ENCODE measurements around the gene NKD1.

The NKD1 gene

GRCh38 chr16:50634947-50635346 lies 86.8 kb downstream of the NKD1 start:
- Histone ChIP-seq H3K27ac (ENCODE audit: low read length) (no peak overlapping the region), H3K4me3 (ENCODE audit: low read length) (no peak overlapping the region), H3K9ac (ENCODE audit: low read depth, low read length) (no peak overlapping the region), H3K9me3 (ENCODE audit: insufficient read depth, low read depth, low read length) (no peaks in the 10 kb centered on the region), H3K36me3 (ENCODE audit: insufficient read depth, low read depth, low read length) (no peaks in the 10 kb centered on the region), H3K4me1 (ENCODE audit: insufficient read depth, low read length) (no peaks in the 10 kb centered on the region), H3K27me3 (ENCODE audit: insufficient read depth, low read length) (no peaks in the 10 kb centered on the region)

GRCh38 chr16:50635505-50636392 lies 87.6 kb downstream of the NKD1 start:
- H3K27ac ChIP-seq (ENCODE audit: low read length) = no peak overlapping the region
- no peak overlapping the region for H3K4me3 ChIP-seq (ENCODE audit: low read length)
- no peaks in the 10 kb centered on the region for H3K27me3 ChIP-seq (ENCODE audit: insufficient read depth, low read length)
- no peaks in the 10 kb centered on the region for H3K9me3 ChIP-seq (ENCODE audit: insufficient read depth, low read depth, low read length)
- H3K9ac ChIP-seq (ENCODE audit: low read depth, low read length) = no peak overlapping the region
- H3K36me3 ChIP-seq (ENCODE audit: insufficient read depth, low read depth, low read length) = no peaks in the 10 kb centered on the region
- H3K4me1 ChIP-seq (ENCODE audit: insufficient read depth, low read length) = no peaks in the 10 kb centered on the region

GRCh38 chr16:50636753-50637374 lies 88.7 kb downstream of the NKD1 start:
- Histone ChIP-seq H3K9me3 (ENCODE audit: insufficient read depth, low read depth, low read length) (no peaks in the 10 kb centered on the region), H3K27ac (ENCODE audit: low read length) (no peak overlapping the region), H3K4me3 (ENCODE audit: low read length) (no peak overlapping the region), H3K4me1 (ENCODE audit: insufficient read depth, low read length) (no peaks in the 10 kb centered on the region), H3K9ac (ENCODE audit: low read depth, low read length) (no peak overlapping the region), H3K27me3 (ENCODE audit: insufficient read depth, low read length) (no peaks in the 10 kb centered on the region), H3K36me3 (ENCODE audit: insufficient read depth, low read depth, low read length) (no peaks in the 10 kb centered on the region)

DNA sequence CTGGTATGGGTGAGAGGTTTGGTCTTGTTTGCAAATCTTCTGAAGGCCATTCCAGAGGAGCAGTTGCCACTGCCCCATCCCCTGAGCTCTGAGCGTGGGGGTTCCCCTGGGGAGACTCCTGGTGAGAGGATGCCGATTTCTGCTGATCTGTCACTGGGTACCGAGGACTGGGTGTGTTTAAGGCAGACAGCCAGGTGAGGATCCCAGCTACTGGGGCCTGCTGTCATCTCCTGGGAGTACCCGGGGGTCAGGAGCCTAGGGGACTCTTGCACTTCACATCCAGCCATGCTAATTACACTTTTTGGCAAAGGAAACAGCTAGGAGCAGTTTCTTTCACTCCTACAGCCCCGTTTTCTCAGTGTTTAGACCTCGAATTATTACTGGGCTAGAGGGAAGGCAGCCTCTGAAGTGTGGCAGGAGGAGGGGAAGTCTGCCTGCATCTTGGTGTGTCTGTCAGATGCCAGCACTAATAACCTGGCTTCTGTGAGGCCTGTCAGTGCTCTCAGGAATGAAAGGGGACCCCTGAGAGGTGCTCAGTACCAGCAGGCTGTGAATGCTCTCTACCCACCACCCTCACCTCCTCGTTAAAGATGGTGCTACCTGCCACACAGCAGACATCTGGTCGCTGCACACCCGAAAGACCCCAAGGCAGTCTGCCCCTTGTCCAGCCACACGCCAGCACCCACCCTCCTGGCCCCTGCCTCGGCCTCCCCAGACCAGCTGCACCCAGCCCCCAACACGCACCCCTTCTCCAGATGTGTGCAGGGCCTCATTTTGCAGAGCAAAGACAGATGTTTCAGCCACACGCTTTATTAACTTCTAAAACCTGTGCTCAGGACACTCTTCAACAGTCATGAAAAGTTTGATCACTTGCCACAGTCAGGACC lies 89.8 kb downstream of the NKD1 start:
- H3K9ac ChIP-seq (ENCODE audit: low read depth, low read length) = no peak overlapping the region
- H3K27ac ChIP-seq (ENCODE audit: low read length) = no peak overlapping the region
- H3K4me3 ChIP-seq (ENCODE audit: low read length) = no peak overlapping the region
- H3K36me3 ChIP-seq (ENCODE audit: insufficient read depth, low read depth, low read length) = no peaks in the 10 kb centered on the region
- no peaks in the 10 kb centered on the region for H3K27me3 ChIP-seq (ENCODE audit: insufficient read depth, low read length)
- H3K4me1 ChIP-seq (ENCODE audit: insufficient read depth, low read length) = no peaks in the 10 kb centered on the region
- H3K9me3 ChIP-seq (ENCODE audit: insufficient read depth, low read depth, low read length) = no peaks in the 10 kb centered on the region

GRCh38 chr16:50638816-50639670 lies 90.8 kb downstream of the NKD1 start:
- Histone ChIP-seq H3K27ac (ENCODE audit: low read length) (no peak overlapping the region), H3K27me3 (ENCODE audit: insufficient read depth, low read length) (no peaks in the 10 kb centered on the region), H3K9me3 (ENCODE audit: insufficient read depth, low read depth, low read length) (no peaks in the 10 kb centered on the region), H3K9ac (ENCODE audit: low read depth, low read length) (no peak overlapping the region), H3K36me3 (ENCODE audit: insufficient read depth, low read depth, low read length) (no peaks in the 10 kb centered on the region), H3K4me3 (ENCODE audit: low read length) (no peak overlapping the region), H3K4me1 (ENCODE audit: insufficient read depth, low read length) (no peaks in the 10 kb centered on the region)

DNA sequence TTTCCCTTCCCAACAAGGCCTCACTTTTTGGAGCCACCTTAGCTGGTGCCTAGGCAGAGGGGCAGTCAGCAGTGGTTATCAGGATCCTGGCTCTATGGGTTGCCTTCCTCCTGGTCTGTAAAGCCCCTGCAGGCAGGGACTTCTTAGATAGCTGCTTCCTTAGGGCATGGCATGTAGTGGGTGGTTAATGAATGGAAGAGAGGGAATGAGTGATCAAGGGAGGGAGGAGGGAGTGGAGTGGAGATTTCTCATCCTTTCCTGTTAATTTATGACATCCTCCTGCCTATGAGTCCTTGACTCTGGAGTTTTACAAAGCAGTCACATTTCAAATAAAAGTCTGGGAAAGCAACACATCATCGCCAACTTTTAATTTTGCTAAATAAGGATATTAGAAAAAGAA lies 92.2 kb downstream of the NKD1 start:
- peaks cover 3% of the 10 kb centered on the region; the same call in 1 of the 2 replicates for H3K4me1 ChIP-seq (ENCODE audit: insufficient read depth, low read length)
- no peaks in the 10 kb centered on the region for H3K9me3 ChIP-seq (ENCODE audit: insufficient read depth, low read depth, low read length)
- no peak overlapping the region for H3K9ac ChIP-seq (ENCODE audit: low read depth, low read length)
- H3K27ac ChIP-seq (ENCODE audit: low read length) = no peak overlapping the region
- H3K36me3 ChIP-seq (ENCODE audit: insufficient read depth, low read depth, low read length) = no peaks in the 10 kb centered on the region
- no peaks in the 10 kb centered on the region for H3K27me3 ChIP-seq (ENCODE audit: insufficient read depth, low read length)
- no peak overlapping the region for H3K4me3 ChIP-seq (ENCODE audit: low read length)

DNA sequence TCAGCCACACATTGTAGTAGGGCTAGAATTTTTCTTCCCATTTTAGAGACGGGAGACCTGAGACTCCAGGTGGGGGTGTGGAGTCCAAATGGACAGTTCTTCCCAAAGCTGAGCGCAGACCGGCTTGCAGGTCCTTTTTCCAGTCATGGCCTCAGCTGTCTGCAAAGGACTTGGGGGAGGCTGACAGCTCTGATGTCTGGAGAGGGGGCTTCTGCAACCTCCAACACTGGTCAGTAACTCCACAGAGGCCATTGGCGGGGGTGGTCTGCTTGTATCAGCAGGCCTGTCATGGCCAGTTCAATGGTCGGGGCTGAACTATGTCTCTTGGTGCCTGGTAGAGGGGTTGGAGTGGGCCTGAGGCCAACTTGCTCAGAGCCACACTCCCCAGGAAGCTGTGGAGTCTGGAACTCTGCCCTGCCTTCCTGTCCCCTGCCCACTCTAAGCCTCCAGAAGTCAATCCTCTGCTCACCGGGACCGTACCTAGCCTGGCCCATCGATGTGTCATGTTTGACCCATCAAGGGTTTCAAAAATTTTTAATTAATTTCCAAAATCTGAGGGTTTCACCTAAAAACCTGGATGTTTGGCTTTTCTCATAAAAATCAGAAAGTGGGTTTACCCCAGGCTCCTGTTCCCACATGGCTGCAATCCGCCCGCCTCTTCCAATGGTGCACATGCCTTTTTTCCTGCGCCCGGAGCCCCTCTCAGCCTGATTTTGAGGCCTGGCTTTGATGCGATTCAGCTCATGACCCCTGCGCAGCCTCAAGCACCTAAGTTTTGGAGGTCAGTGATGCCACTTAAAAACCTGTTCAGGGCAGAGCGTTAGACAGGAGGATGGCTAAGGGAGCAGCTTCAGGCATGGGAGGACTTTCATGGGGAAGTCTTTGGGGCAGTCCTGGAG lies 93.0 kb downstream of the NKD1 start:
- Histone ChIP-seq H3K27ac (ENCODE audit: low read length) (no peak overlapping the region), H3K27me3 (ENCODE audit: insufficient read depth, low read length) (no peaks in the 10 kb centered on the region), H3K4me3 (ENCODE audit: low read length) (no peak overlapping the region), H3K4me1 (ENCODE audit: insufficient read depth, low read length) (peaks cover 7% of the 10 kb centered on the region; the same call in 1 of the 2 replicates), H3K9me3 (ENCODE audit: insufficient read depth, low read depth, low read length) (no peaks in the 10 kb centered on the region), H3K9ac (ENCODE audit: low read depth, low read length) (no peak overlapping the region), H3K36me3 (ENCODE audit: insufficient read depth, low read depth, low read length) (no peaks in the 10 kb centered on the region)

DNA sequence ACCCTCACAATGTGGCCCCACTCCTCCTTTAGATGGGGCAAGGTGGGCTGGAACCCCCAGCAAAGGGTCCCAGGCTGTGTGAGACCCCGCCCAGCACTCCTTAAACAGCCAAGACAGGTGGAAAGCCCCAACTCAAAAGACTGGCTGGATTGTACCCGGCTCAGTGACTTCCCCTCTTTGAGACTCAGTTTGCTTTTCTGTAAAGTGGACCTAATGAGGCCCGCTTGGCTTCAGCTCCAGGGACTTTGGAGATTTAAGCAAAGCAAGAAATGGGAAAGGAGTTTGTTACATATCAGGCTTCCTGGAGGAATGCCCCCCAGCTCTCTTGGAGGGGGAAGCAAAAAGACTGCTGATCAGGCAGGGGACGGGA lies 93.6 kb downstream of the NKD1 start:
- H3K27me3 ChIP-seq (ENCODE audit: insufficient read depth, low read length) = no peaks in the 10 kb centered on the region
- H3K4me1 ChIP-seq (ENCODE audit: insufficient read depth, low read length) = peaks cover 7% of the 10 kb centered on the region; the same call in 1 of the 2 replicates
- no peaks in the 10 kb centered on the region for H3K36me3 ChIP-seq (ENCODE audit: insufficient read depth, low read depth, low read length)
- no peak overlapping the region for H3K4me3 ChIP-seq (ENCODE audit: low read length)
- H3K27ac ChIP-seq (ENCODE audit: low read length) = no peak overlapping the region
- no peaks in the 10 kb centered on the region for H3K9me3 ChIP-seq (ENCODE audit: insufficient read depth, low read depth, low read length)
- no peak overlapping the region for H3K9ac ChIP-seq (ENCODE audit: low read depth, low read length)

DNA sequence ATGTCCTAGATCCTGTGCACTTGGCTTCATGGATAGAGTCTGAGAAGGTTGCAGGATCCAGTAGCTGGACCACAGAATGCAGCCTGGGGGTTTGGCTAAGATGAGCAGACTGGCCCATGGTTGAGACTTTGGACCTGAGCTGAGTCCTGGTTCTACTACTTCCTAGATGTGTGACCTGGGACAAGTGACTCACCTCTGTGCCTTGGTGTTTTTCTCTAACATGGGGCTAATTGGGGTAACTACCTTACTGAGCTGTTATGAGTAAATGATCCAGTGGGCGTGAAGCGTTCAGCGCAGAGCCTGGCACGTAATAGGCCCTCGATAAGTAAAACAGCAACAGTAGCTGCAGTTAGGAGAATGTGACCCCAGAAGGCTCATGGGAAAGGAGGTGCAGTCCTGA lies 94.2 kb downstream of the NKD1 start:
- no peak overlapping the region for H3K4me3 ChIP-seq (ENCODE audit: low read length)
- no peaks in the 10 kb centered on the region for H3K27me3 ChIP-seq (ENCODE audit: insufficient read depth, low read length)

DNA sequence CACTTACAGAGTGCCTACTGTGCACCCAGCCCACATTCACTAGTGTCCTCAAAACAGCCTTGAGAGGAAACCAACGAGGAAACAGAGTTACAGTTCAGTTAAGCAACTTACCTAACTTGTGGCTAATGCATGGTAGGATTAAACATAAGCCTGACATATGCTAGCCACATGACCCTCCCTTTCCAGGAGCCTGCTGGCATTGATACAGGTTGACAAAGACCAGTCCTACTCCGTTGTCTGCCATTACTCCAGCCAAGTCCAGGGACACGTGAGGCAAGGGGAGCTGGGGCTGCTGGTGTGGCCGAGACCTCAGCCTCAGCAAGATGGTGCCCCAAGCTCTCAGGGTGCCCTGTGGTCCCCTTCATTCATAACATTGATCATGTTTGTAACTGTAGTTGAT lies 95.0 kb downstream of the NKD1 start:
- Histone ChIP-seq H3K27ac (ENCODE audit: low read length) (no peak overlapping the region), H3K36me3 (ENCODE audit: insufficient read depth, low read depth, low read length) (no peaks in the 10 kb centered on the region), H3K4me3 (ENCODE audit: low read length) (no peak overlapping the region), H3K9ac (ENCODE audit: low read depth, low read length) (no peak overlapping the region), H3K27me3 (ENCODE audit: insufficient read depth, low read length) (no peaks in the 10 kb centered on the region), H3K4me1 (ENCODE audit: insufficient read depth, low read length) (peaks cover 7% of the 10 kb centered on the region; the same call in 1 of the 2 replicates), H3K9me3 (ENCODE audit: insufficient read depth, low read depth, low read length) (no peaks in the 10 kb centered on the region)

More for the DNA sequence above, 94.2 kb downstream of the NKD1 start:
- Histone ChIP-seq H3K36me3 (ENCODE audit: insufficient read depth, low read depth, low read length) (no peaks in the 10 kb centered on the region), H3K9ac (ENCODE audit: low read depth, low read length) (no peak overlapping the region), H3K4me1 (ENCODE audit: insufficient read depth, low read length) (peaks cover 7% of the 10 kb centered on the region; the same call in 1 of the 2 replicates), H3K27ac (ENCODE audit: low read length) (no peak overlapping the region), H3K9me3 (ENCODE audit: insufficient read depth, low read depth, low read length) (no peaks in the 10 kb centered on the region)

All from iPS-20b (cell line).